GM12878 (cell line): Measurements from ENCODE around the gene SMOC1. TPM values are rescaled to one million over a fixed set of nuclear protein-coding genes. Genes with fewer than 3 reads are reported as not detected.

Experiments used
- ATAC-seq: fragments of 200-7000 bp; cut with Tn5 transposase; 3 replicates; pipeline ENCODE4 v1.9.1; 2020; ENCODE audit warnings: mild to moderate bottlenecking, moderate library complexity
- BruUV-seq: library from RNA; stranded (reverse); fragments of 400-500 nt; replicated peaks from 2 replicates; lab custom pipeline; 2021; lab: Mats Ljungman, UMichigan
- CTCF ChIA-PET: fragments of 300-600 bp; sonication (Branson Sonifier 250); formaldehyde crosslinking; extraction: SDS; loops from one replicate; lab custom pipeline; 2021; ENCODE audit warnings: inconsistent platforms; lab: Yijun Ruan, JAX
- POLR2A ChIA-PET: fragments of 350-600 bp; formaldehyde crosslinking; extraction: SDS; loops from one replicate; lab custom pipeline; 2021; ENCODE audit warnings: inconsistent platforms; lab: Charles Lee
- RAD21 ChIA-PET: fragments of 300-600 bp; sonication (Branson Sonifier 250); formaldehyde crosslinking; loops from one replicate; lab custom pipeline; 2023; ENCODE audit warnings: antibody characterized with exemption; ENCODE audit not compliant: unreplicated experiment; lab: Charles Lee
- SMC1A ChIA-PET: fragments of 300-600 bp; sonication (Branson Sonifier 250); formaldehyde crosslinking; loops from one replicate; lab custom pipeline; 2023; ENCODE audit not compliant: unreplicated experiment, uncharacterized antibody; lab: Charles Lee
- DNase-seq: peaks from one replicate; pipeline ENCODE4 v3.0.0-alpha.2; 2011; ENCODE audit warnings: low read depth, low spot score
- FAIRE-seq: peaks from 3 replicates; lab custom pipeline; 2011; peaks lifted over from hg19 to GRCh38; lab: Jason Lieb, UNC
- H2AFZ ChIP-seq: 2 replicates; pipeline ENCODE4 v1.6.0; 2011; ENCODE audit warnings: low read depth, low read length, control low read depth; ENCODE audit not compliant: control insufficient read depth
- H3K27ac ChIP-seq: 2 replicates; pipeline ENCODE4 v1.5.1; 2011; ENCODE audit warnings: control low read depth; ENCODE audit not compliant: control insufficient read depth, insufficient read depth
- H3K27me3 ChIP-seq, 2 experiments: replicated peaks in 1 of 2; 2 replicates each; pipeline versions ENCODE4 v1.6.0 to v1.6.1; 2011; ENCODE audit warnings: low read length in 1 of 2; ENCODE audit not compliant: control insufficient read depth in 2 of 2, insufficient read depth in 2 of 2
- H3K36me3 ChIP-seq, 2 experiments: 2 replicates each; pipeline ENCODE4 v1.5.1; 2011; ENCODE audit warnings: low read length in 1 of 2; ENCODE audit not compliant: control insufficient read depth in 2 of 2, insufficient read depth in 2 of 2
- H3K4me1 ChIP-seq: 2 replicates; pipeline ENCODE4 v1.6.1; 2011; ENCODE audit warnings: mild to moderate bottlenecking, low read length, moderate library complexity, mixed read lengths; ENCODE audit not compliant: control insufficient read depth, insufficient read depth
- H3K4me2 ChIP-seq: 2 replicates; pipeline ENCODE4 v1.6.0; 2011; ENCODE audit warnings: control low read depth; ENCODE audit not compliant: control insufficient read depth, insufficient read depth
- H3K4me3 ChIP-seq: fragments of 200-600 bp; sonication (generic); 2 replicates; pipeline ENCODE4 v1.5.1; 2016
- H3K79me2 ChIP-seq: 2 replicates; pipeline ENCODE4 v1.6.0; 2011; ENCODE audit warnings: low read length; ENCODE audit not compliant: control insufficient read depth, insufficient read depth
- H3K9ac ChIP-seq: 2 replicates; pipeline ENCODE4 v1.8.0; 2011; ENCODE audit warnings: low read length, control low read depth, mixed read lengths; ENCODE audit not compliant: control insufficient read depth, insufficient read depth
- H3K9me3 ChIP-seq: replicated peaks from 3 replicates; pipeline ENCODE4 v1.5.1; 2011; ENCODE audit warnings: mild to moderate bottlenecking, low read length; ENCODE audit not compliant: control insufficient read depth, insufficient read depth
- H4K20me1 ChIP-seq: 2 replicates; pipeline ENCODE4 v1.6.0; 2011; ENCODE audit not compliant: control insufficient read depth, insufficient read depth
- ATF2 ChIP-seq: IDR thresholded peaks from 2 replicates; pipeline ENCODE4 v1.6.1; 2012; ENCODE audit warnings: low read length, inconsistent platforms
- GATAD2B ChIP-seq: fragments of 450-650 bp; conservative IDR thresholded peaks from 2 replicates; pipeline ENCODE4 v1.6.1; 2017; ENCODE audit warnings: low read depth, mild to moderate bottlenecking, moderate library complexity
- IRF4 ChIP-seq: IDR thresholded peaks from 2 replicates; pipeline ENCODE4 v1.6.1; 2011; ENCODE audit warnings: low read depth, low read length
- NFIC ChIP-seq: IDR thresholded peaks from 2 replicates; pipeline ENCODE4 v1.6.1; 2012; ENCODE audit warnings: low read depth, mild to moderate bottlenecking, inconsistent platforms, low read length, moderate library complexity
- NFYA ChIP-seq: IDR thresholded peaks from 2 replicates; pipeline ENCODE4 v1.6.1; 2011; ENCODE audit warnings: low read depth, mild to moderate bottlenecking, low read length, improper control_type of control experiment, borderline replicate concordance
- ZBED1 ChIP-seq: IDR thresholded peaks from 2 replicates; pipeline ENCODE4 v1.6.1; 2016; ENCODE audit warnings: borderline replicate concordance
- ZNF207 ChIP-seq: fragments of 450-650 bp; IDR thresholded peaks from 2 replicates; pipeline ENCODE4 v1.6.1; 2014; ENCODE audit warnings: antibody characterized with exemption, mild to moderate bottlenecking, borderline replicate concordance
- ZNF622 ChIP-seq: fragments of 450-650 bp; IDR thresholded peaks from 2 replicates; pipeline ENCODE4 v1.6.1; 2017; ENCODE audit warnings: mild to moderate bottlenecking, inconsistent platforms
- WGBS: methylation state at CpG from one replicate; pipeline ENCODE4 v1.1.6; 2016; ENCODE audit warnings: low lambda C conversion rate; ENCODE audit not compliant: insufficient replicate concordance, insufficient coverage; ENCODE audit errors: missing lambda C conversion rate; 5-methylcytosine and 5-hydroxymethylcytosine counted together
- in situ Hi-C: fragments of 300-500 bp; cut with MboI; formaldehyde crosslinking; loops from 9 replicates; pipeline ENCODE4 v1.14.3; 2018; ENCODE audit warnings: mixed read lengths
- intact Hi-C: fragments of 100-400 bp; cut with micrococcal nuclease; formaldehyde crosslinking; loops from one replicate; pipeline ENCODE4 v1.14.2; 2022; ENCODE audit not compliant: unreplicated experiment
- polyA plus RNA-seq, 11 experiments: library from polyadenylated mRNA; depleted of rRNA in 4 of 11; unstranded in 6 of 11; stranded (reverse) in 5 of 11; fragments of >200 nt; fragmentation: Nextera tagmentation in 4 of 11; fragmentation: Illumina TruSeq in 1 of 11; extraction: Ambion mirVana in 4 of 11; extraction: Trizol in 1 of 11; gene quantifications; 1 replicate in 1 of 11; 2 replicates in 10 of 11; pipeline versions ENCODE4 v1.2.1 to v1.2.3, GENCODE V29; 2011 to 2016; ENCODE audit warnings: inconsistent platforms in 2 of 11, missing spikeins in 2 of 11, low read depth in 1 of 11
- total RNA-seq, 4 experiments: library from RNA; depleted of rRNA in 3 of 4; stranded (reverse); fragments of >200 nt in 3 of 4; fragmentation: Illumina TruSeq in 1 of 4; extraction: Trizol in 1 of 4; gene quantifications; 2 replicates each; pipeline versions ENCODE4 v1.2.1 to v1.2.3, GENCODE V29; 2013 to 2021
- TF ChIP-seq, protein P1 (sequence below): IDR thresholded peaks from 2 replicates; pipeline ENCODE4 v1.6.1; 2012; ENCODE audit warnings: improper control_type of control experiment, low read depth, low read length; ENCODE audit not compliant: insufficient replicate concordance
- TF ChIP-seq, protein P2 (sequence below): IDR thresholded peaks from 2 replicates; pipeline ENCODE4 v1.6.1; 2011; ENCODE audit warnings: borderline replicate concordance, low read depth, mild to moderate bottlenecking, moderate library complexity, mixed read lengths, low read length; ENCODE audit not compliant: insufficient read depth; ENCODE audit errors: extremely low read length
- TF ChIP-seq, protein P3 (sequence below): fragments of 450-650 bp; IDR thresholded peaks from 2 replicates; pipeline ENCODE4 v1.6.1; 2017; ENCODE audit warnings: mild to moderate bottlenecking, moderate library complexity

The SMOC1 gene
- total and polyA plus RNA-seq, 10 of the 15 experiments (the other 5 are each of a cell fraction or from before 2014, with no cell fraction given): 0.03 to 0.26 (median 0.14) TPM; not detected in 7

DNA sequence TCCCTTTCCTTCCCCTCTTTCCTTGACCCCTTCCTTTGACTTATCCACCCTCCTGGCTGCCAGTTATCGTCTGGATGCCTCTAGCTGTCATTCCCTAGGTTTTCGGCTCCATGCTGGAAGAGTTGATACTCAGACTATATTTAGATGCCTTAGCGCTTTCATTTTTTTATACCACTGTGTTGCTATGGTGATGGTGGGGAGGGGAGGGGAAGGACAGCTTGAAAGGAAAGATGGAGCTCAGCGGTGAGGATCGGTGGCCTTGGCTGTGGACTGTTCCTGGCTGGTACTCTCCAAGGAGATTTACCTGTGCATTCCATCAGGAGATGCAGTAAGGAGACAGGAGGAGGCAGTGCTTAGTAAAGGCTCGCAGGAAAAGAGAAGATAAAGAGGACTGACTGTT lies 200.9 kb downstream of the SMOC1 start:
- H3K4me3 ChIP-seq: no peak overlapping the region
- no peak overlapping the region for H3K4me2 ChIP-seq
- ChIA-PET CTCF (interaction anchor here (1.1 kb wide), 2 partner anchors 8 to 34 kb away, joined by 3 read pairs; no protein-coding TSS in a partner anchor), POLR2A (interaction anchor here (0.5 kb wide), 1 partner anchor 278 kb away, joined by 3 read pairs; no protein-coding TSS in a partner anchor), SMC1A (interaction anchor here (0.7 kb wide), 1 partner anchor 130 kb away, joined by 3 read pairs; no protein-coding TSS in a partner anchor), RAD21 (interaction anchor here (1.0 kb wide), 1 partner anchor 17 kb away, joined by 3 read pairs; no protein-coding TSS in a partner anchor)
- no peak for FAIRE-seq
- H4K20me1 ChIP-seq: no peaks in the 10 kb centered on the region
- in situ Hi-C loops: no loop called here
- peaks cover 0 to 5% of the 10 kb centered on the region in 2 experiments; a peak in 3 of 4 replicates for H3K27me3 ChIP-seq
- no peaks in the 10 kb centered on the region for H3K4me1 ChIP-seq
- no peaks in the 10 kb centered on the region for H3K36me3 ChIP-seq
- no peak for DNase-seq
- H3K9ac ChIP-seq: no peak overlapping the region
- no TSS peak for BruUV-seq
- H3K9me3 ChIP-seq: no peaks in the 10 kb centered on the region
- no peak overlapping the region for H2AFZ ChIP-seq
- ATAC-seq: no peak
- no peaks in the 10 kb centered on the region for H3K79me2 ChIP-seq
- intact Hi-C loops: no loop called here
- no peak overlapping the region for H3K27ac ChIP-seq
- 54% methylated on average over 6 of the region's 6 CpGs for WGBS
- TF ChIP-seq, protein P1, sequence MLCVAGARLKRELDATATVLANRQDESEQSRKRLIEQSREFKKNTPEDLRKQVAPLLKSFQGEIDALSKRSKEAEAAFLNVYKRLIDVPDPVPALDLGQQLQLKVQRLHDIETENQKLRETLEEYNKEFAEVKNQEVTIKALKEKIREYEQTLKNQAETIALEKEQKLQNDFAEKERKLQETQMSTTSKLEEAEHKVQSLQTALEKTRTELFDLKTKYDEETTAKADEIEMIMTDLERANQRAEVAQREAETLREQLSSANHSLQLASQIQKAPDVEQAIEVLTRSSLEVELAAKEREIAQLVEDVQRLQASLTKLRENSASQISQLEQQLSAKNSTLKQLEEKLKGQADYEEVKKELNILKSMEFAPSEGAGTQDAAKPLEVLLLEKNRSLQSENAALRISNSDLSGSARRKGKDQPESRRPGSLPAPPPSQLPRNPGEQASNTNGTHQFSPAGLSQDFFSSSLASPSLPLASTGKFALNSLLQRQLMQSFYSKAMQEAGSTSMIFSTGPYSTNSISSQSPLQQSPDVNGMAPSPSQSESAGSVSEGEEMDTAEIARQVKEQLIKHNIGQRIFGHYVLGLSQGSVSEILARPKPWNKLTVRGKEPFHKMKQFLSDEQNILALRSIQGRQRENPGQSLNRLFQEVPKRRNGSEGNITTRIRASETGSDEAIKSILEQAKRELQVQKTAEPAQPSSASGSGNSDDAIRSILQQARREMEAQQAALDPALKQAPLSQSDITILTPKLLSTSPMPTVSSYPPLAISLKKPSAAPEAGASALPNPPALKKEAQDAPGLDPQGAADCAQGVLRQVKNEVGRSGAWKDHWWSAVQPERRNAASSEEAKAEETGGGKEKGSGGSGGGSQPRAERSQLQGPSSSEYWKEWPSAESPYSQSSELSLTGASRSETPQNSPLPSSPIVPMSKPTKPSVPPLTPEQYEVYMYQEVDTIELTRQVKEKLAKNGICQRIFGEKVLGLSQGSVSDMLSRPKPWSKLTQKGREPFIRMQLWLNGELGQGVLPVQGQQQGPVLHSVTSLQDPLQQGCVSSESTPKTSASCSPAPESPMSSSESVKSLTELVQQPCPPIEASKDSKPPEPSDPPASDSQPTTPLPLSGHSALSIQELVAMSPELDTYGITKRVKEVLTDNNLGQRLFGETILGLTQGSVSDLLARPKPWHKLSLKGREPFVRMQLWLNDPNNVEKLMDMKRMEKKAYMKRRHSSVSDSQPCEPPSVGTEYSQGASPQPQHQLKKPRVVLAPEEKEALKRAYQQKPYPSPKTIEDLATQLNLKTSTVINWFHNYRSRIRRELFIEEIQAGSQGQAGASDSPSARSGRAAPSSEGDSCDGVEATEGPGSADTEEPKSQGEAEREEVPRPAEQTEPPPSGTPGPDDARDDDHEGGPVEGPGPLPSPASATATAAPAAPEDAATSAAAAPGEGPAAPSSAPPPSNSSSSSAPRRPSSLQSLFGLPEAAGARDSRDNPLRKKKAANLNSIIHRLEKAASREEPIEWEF: no peak
- TF ChIP-seq GATAD2B: no peak
- no peak for TF ChIP-seq ATF2
- no peak for TF ChIP-seq NFYA
- TF ChIP-seq, protein P2, sequence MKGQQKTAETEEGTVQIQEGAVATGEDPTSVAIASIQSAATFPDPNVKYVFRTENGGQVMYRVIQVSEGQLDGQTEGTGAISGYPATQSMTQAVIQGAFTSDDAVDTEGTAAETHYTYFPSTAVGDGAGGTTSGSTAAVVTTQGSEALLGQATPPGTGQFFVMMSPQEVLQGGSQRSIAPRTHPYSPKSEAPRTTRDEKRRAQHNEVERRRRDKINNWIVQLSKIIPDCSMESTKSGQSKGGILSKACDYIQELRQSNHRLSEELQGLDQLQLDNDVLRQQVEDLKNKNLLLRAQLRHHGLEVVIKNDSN: no peak
- no peak for TF ChIP-seq ZNF207
- TF ChIP-seq ZNF622: no peak
- no peak for TF ChIP-seq IRF4
- TF ChIP-seq ZBED1: no peak
- TF ChIP-seq NFIC: no peak
- TF ChIP-seq, protein P3, sequence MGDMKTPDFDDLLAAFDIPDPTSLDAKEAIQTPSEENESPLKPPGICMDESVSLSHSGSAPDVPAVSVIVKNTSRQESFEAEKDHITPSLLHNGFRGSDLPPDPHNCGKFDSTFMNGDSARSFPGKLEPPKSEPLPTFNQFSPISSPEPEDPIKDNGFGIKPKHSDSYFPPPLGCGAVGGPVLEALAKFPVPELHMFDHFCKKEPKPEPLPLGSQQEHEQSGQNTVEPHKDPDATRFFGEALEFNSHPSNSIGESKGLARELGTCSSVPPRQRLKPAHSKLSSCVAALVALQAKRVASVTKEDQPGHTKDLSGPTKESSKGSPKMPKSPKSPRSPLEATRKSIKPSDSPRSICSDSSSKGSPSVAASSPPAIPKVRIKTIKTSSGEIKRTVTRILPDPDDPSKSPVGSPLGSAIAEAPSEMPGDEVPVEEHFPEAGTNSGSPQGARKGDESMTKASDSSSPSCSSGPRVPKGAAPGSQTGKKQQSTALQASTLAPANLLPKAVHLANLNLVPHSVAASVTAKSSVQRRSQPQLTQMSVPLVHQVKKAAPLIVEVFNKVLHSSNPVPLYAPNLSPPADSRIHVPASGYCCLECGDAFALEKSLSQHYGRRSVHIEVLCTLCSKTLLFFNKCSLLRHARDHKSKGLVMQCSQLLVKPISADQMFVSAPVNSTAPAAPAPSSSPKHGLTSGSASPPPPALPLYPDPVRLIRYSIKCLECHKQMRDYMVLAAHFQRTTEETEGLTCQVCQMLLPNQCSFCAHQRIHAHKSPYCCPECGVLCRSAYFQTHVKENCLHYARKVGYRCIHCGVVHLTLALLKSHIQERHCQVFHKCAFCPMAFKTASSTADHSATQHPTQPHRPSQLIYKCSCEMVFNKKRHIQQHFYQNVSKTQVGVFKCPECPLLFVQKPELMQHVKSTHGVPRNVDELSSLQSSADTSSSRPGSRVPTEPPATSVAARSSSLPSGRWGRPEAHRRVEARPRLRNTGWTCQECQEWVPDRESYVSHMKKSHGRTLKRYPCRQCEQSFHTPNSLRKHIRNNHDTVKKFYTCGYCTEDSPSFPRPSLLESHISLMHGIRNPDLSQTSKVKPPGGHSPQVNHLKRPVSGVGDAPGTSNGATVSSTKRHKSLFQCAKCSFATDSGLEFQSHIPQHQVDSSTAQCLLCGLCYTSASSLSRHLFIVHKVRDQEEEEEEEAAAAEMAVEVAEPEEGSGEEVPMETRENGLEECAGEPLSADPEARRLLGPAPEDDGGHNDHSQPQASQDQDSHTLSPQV: no peak
